Breast epithelium (tissue), 3 donors: ENCODE data around the gene FOXD4L1.
"Not testable (repeated sequence)": the region's sequence is repeated elsewhere in the genome, so short reads cannot be mapped to it uniquely, and the experiment has no call there.

Experiments
- CTCF ChIP-seq, 3 donors: fragments of 450-650 bp; IDR thresholded peaks; one replicate each; pipeline ENCODE4 v1.5.1; 2016 to 2017; ENCODE audit warnings: antibody characterized with exemption in 3 of 3, mild to moderate bottlenecking in 3 of 3, moderate library complexity in 3 of 3
- POLR2A ChIP-seq: fragments of 450-650 bp; IDR thresholded peaks from one replicate; pipeline ENCODE4 v1.6.1; 2016; ENCODE audit warnings: antibody characterized with exemption, mild to moderate bottlenecking, moderate library complexity
- POLR2AphosphoS5 ChIP-seq, 3 donors: sonication (generic); formaldehyde crosslinking; IDR thresholded peaks; one replicate each; pipeline ENCODE4 v1.6.1; 2017; ENCODE audit warnings: antibody characterized with exemption in 3 of 3

- TF ChIP-seq CTCF (IDR thresholded peaks at IDR 0.05); POLR2A; POLR2AphosphoS5 (IDR thresholded peaks at IDR 0.05): not testable (repeated sequence)
These were observed 44.1 kb downstream of the FOXD4L1 start for GRCh38 chr2:113542529-113542928.
